Aortic smooth muscle cell (primary cell): ENCODE results near the gene ATP10D. TPM values are rescaled to one million over a fixed set of nuclear protein-coding genes. Genes with fewer than 3 reads are reported as not detected.

Experiments used
- total RNA-seq: library from RNA; depleted of rRNA; stranded (reverse); fragments of >200 nt; gene quantifications from 2 replicates; pipeline ENCODE4 v1.2.3, GENCODE V29; 2014

Gene ATP10D
- 27.2 and 37.6 TPM in 2 replicates for total RNA-seq

DNA sequence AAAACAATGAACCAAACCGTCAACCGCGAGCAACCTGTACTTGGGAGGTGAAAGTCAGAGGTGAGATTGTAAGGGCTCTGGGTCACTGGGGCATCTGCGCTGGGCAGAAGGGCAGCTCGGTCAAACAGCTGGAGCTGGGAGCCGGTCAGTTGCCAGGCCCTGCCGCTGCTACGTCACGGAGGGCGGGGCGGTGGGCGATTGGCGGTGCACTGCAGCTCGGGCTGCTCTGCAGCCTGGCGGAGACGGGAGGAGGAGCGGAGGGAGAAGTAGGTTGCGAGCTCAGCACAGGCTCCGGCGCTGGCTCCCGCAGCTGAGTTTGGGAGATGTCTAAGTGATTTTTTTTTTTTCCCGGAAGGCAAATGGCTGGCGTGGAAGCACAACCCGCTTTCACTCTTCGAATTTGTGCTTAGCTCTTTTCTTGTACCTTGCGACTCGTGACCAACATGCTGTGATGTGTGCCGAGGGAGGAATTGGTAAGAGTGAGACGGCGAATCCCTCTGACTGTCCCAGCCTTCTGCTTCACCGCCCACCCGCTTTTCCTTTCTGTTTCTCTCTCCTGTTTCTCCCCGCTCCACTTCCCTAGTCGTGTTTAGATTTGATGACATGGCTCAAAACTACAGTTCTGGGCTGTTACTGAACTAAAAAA is at the start of gene ATP10D:
Gene ATP10D, plus strand, starts transcription at position 229 of the 646 bp plus-strand sequence. CDS start 27,266 bp downstream, outside the sequence.

DNA sequence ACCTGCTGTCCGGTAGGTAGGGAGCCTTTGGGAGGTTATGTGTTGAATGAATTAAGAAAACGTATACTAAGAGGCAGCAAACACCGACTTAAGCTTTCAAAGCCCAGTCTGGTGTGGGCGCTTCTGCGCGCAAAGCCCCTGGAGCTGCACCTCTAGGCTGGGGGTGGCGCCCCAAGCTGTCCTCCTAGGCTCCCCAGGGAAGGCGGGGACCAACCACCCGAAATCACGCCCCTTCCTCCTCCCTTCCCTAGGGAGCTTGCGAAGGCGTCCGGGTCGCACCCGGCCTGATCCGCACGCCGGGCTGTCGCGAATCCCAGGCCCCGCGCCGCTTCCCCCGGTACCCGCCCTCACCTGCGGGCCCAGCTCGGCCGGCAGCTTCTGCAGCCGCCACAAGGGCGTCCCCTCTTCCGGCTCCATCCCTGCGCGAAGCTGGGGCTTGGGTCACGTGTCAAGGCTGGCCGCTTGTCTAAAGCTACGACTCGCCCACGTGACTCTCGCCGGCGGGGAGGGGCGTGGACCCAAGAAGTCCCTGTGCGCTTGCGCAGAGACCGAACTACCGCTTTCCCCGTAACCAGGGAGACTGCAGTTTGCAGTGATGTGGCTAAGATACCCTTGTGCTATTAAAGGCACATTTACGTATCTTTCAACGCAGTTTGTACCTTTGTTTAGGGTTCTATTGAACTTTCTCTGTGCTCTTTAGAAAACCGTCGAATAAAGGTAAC is 21.7 kb upstream of the ATP10D start, which contains the start of gene COMMD8:
Gene COMMD8, minus strand, starts transcription at position 468 of the 722 bp plus-strand sequence. Its CDS starts 51 bp downstream, at position 417.

Other genes with a start within 250 kb of the ATP10D start
- 20.9 and 22.6 TPM in 2 replicates for gene COMMD8, start 21.6 kb upstream of the ATP10D start, total RNA-seq